ENCODE data around the gene SMARCD1.

DNA sequence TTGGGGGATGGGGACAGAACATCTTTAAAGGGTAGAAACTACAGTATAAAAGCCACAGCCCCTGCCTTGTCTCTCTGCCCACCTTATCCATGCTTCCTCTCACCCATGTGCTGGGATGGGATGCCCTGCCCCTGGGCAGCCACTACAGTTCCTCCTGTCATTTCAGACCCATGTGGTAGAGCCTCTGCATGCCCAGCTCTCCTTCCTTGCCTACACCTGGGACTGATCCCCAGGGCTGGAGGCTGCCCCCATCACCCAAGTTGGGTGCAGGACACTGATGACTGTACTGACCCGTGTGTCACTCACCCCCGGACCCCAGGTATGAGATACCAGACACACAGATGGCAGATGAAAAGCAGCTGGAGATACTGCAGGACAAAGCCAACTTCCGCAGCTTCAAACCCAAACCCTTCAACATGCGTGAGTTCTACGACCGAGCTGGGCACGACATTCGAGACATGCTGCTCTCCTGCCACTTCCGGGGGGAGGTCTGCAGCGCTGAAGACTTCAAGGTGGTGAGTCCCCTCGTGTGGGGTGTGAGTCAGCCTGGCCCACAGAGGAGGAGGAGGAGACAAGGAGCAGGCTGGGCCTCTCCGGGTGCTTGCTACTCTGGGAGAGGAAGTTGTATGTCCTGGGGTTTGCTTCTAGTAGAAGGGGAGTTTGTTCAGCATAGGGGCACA is 25.6 kb upstream of the SMARCD1 start:
- no peak for TF ChIP-seq FOXP2 (optimal IDR thresholded peaks at IDR 0.05; ENCODE audit: borderline replicate concordance, extremely low read depth, extremely low read length, insufficient read depth)
- TF ChIP-seq POLR2AphosphoS5 (IDR thresholded peaks at IDR 0.05; ENCODE audit: low read depth, low read length) = no peak

Measured in PFSK-1 (cell line).